Panc1 (cell line): ENCODE data around the gene MKLN1.

ENCODE experiments used
- POLR2AphosphoS5 ChIP-seq: IDR thresholded peaks from 2 replicates; pipeline ENCODE4 v1.6.1; 2012; ENCODE audit warnings: mild to moderate bottlenecking, low read depth, low read length, moderate library complexity
- REST ChIP-seq, 2 experiments: IDR thresholded peaks; 2 replicates each; pipeline ENCODE4 v1.6.1; 2011 to 2012; ENCODE audit warnings: low read depth in 2 of 2, control low read depth in 1 of 2, low read length in 1 of 2, mild to moderate bottlenecking in 1 of 2, moderate library complexity in 1 of 2; ENCODE audit not compliant: insufficient read depth in 1 of 2
- SIN3A ChIP-seq: IDR thresholded peaks from 2 replicates; pipeline ENCODE4 v1.6.1; 2012; ENCODE audit warnings: low read depth, mild to moderate bottlenecking, low read length, moderate library complexity, borderline replicate concordance; ENCODE audit not compliant: insufficient read depth
- TCF7L2 ChIP-seq: IDR thresholded peaks from 2 replicates; pipeline ENCODE4 v1.6.1; 2011; ENCODE audit warnings: mild to moderate bottlenecking, low read depth, low read length, inconsistent platforms
- TF ChIP-seq, protein P1 (sequence below): fragments of 450-650 bp; IDR thresholded peaks from 2 replicates; pipeline ENCODE4 v1.5.1; 2017; ENCODE audit warnings: mild to moderate bottlenecking

GRCh38 chr7:131533151-131533559 lies 205.5 kb downstream of the MKLN1 start:
- TF ChIP-seq, protein P1, sequence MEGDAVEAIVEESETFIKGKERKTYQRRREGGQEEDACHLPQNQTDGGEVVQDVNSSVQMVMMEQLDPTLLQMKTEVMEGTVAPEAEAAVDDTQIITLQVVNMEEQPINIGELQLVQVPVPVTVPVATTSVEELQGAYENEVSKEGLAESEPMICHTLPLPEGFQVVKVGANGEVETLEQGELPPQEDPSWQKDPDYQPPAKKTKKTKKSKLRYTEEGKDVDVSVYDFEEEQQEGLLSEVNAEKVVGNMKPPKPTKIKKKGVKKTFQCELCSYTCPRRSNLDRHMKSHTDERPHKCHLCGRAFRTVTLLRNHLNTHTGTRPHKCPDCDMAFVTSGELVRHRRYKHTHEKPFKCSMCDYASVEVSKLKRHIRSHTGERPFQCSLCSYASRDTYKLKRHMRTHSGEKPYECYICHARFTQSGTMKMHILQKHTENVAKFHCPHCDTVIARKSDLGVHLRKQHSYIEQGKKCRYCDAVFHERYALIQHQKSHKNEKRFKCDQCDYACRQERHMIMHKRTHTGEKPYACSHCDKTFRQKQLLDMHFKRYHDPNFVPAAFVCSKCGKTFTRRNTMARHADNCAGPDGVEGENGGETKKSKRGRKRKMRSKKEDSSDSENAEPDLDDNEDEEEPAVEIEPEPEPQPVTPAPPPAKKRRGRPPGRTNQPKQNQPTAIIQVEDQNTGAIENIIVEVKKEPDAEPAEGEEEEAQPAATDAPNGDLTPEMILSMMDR: no peak
- TF ChIP-seq POLR2AphosphoS5: no peak
- TF ChIP-seq REST (IDR thresholded peaks at IDR 0.05; ENCODE audit: insufficient read depth in 1 of 2, low read depth in 2 of 2, low read length in 1 of 2): no peak
- TF ChIP-seq TCF7L2: no peak
- no peak for TF ChIP-seq SIN3A
